Activated T-helper 9 cell treated with anti-CD3 and anti-CD28 coated beads, Interleukin-2, amount 50 U/mL, for 16 hours (primary cell): ENCODE results near the gene TFEB.

Source experiments
- DNase-seq: peaks from one replicate; pipeline ENCODE4 v3.0.0-alpha.2; 2020; ENCODE audit warnings: low read depth

TFEB gene

GRCh38 chr6:41736800-41737555 is 1.6 kb upstream of the TFEB start:
- DNase-seq = no peak

GRCh38 chr6:41736186-41736733 is 852 bp upstream of the TFEB start:
- DNase-seq = no peak

- DNase-seq = peak; percentile 58
Measured at GRCh38 chr6:41734666-41735426, 562 bp downstream of the TFEB start.

- peak; percentile 52 for DNase-seq
Measured at GRCh38 chr6:41733707-41734665, 1.4 kb downstream of the TFEB start.

- DNase-seq = no peak
Measured at GRCh38 chr6:41733360-41733706, 2.1 kb downstream of the TFEB start.

- peak; percentile 49 for DNase-seq
Measured at GRCh38 chr6:41732591-41733359, 2.6 kb downstream of the TFEB start.

- DNase-seq = no peak
Measured at GRCh38 chr6:41732149-41732548, 3.3 kb downstream of the TFEB start.

- no peak for DNase-seq
Measured at GRCh38 chr6:41731561-41732086, 3.8 kb downstream of the TFEB start.

- DNase-seq = no peak
Measured at GRCh38 chr6:41730531-41731436, 4.6 kb downstream of the TFEB start.

- no peak for DNase-seq
Measured at GRCh38 chr6:41729624-41730023, 5.8 kb downstream of the TFEB start.

GRCh38 chr6:41728954-41729353 is 6.5 kb downstream of the TFEB start:
- no peak for DNase-seq

- DNase-seq = no peak
Measured at GRCh38 chr6:41728073-41728936, 7.1 kb downstream of the TFEB start.

GRCh38 chr6:41727705-41728072 is 7.7 kb downstream of the TFEB start:
- no peak for DNase-seq

GRCh38 chr6:41726876-41727275 is 8.5 kb downstream of the TFEB start:
- DNase-seq = no peak

GRCh38 chr6:41724586-41725501 is 10.6 kb downstream of the TFEB start:
- DNase-seq = no peak

- DNase-seq = no peak
Measured at GRCh38 chr6:41724228-41724580, 11.2 kb downstream of the TFEB start.

- no peak for DNase-seq
Measured at GRCh38 chr6:41723530-41724227, 11.7 kb downstream of the TFEB start.
